Measurements from ENCODE around the gene PDE4D. TPM values are rescaled to one million over a fixed set of nuclear protein-coding genes. Genes with fewer than 3 reads are reported as not detected.

Gene PDE4D
- total and polyA plus RNA-seq, 2 of the 4 experiments (the other 2 are of a cell fraction): 1.4 to 7.9 TPM

DNA sequence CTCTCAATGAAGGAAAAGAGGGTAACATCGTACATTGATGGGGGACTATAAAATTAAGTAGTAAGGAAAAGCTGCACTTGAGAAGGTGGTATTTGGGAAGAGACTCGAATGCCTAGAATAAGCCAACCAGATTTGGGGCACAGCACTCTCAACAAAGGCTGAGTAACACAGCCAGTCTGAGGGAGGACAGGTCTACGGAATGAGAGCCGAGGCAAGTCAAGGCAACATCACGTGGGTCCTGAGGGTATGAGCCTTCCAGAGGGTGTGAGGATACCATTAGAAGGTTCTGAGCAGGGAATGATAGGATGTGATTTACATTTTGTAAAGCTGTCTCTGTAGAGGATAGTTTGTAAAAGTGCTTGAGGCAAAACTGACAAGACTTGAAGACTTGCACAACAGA, 876.6 kb downstream of the PDE4D start:
- no peak for ATAC-seq (ENCODE audit: low read depth)

More for the DNA sequence above, 876.6 kb downstream of the PDE4D start:
- ChIA-PET CTCF (no interaction called here), POLR2A (ENCODE audit: unreplicated experiment) (no interaction called here)
- no peak overlapping the region for H4K8ac ChIP-seq (ENCODE audit: low read depth in 2 of 2, low read length in 2 of 2)
- DNase-seq: no peak
- H4K20me1 ChIP-seq (ENCODE audit: insufficient read depth, low read length): peaks cover 11% of the 10 kb centered on the region
- no peak overlapping the region for H2BK15ac ChIP-seq (ENCODE audit: low read depth, low read length)
- H3K14ac ChIP-seq (replicated peaks; ENCODE audit: low read depth, low read length): no peak overlapping the region
- no peak overlapping the region for H2BK120ac ChIP-seq (ENCODE audit: low read depth, low read length)
- H3K9me1 ChIP-seq (ENCODE audit: insufficient read depth, low read length): no peaks in the 10 kb centered on the region; the same call in 1 of the 2 replicates
- in situ Hi-C loops (cut with MboI; ENCODE audit: low sequenced_read_pairs): no loop called here
- H4K91ac ChIP-seq (ENCODE audit: insufficient read depth, low read depth, low read length): no peak overlapping the region
- peaks cover 21 to 23% of the 10 kb centered on the region in 2 experiments for H3K79me1 ChIP-seq (ENCODE audit: low read depth in 1 of 2, low read length in 2 of 2)
- H3K9ac ChIP-seq (ENCODE audit: low read depth, low read length): no peak overlapping the region
- H3K4me2 ChIP-seq (ENCODE audit: low read depth, low read length): no peak overlapping the region
- no peak overlapping the region for H3K18ac ChIP-seq (ENCODE audit: low read depth, low read length)
- H3K4ac ChIP-seq (ENCODE audit: low read depth, low read length): no peak overlapping the region
- H3K27me3 ChIP-seq (ENCODE audit: control insufficient read depth, insufficient read depth, low read length): no peaks in the 10 kb centered on the region
- no peak overlapping the region for H2AK5ac ChIP-seq (ENCODE audit: low read depth, low read length)
- H2AK9ac ChIP-seq (replicated peaks; ENCODE audit: low read depth, low read length, poor library complexity): no peak overlapping the region
- intact Hi-C loops (cut with micrococcal nuclease): no loop called here
- dilution Hi-C loops (cut with HindIII; ENCODE audit: low sequenced_read_pairs, unreplicated experiment): no loop called here
- no peak overlapping the region for H2AFZ ChIP-seq (replicated peaks; ENCODE audit: low read length, poor library complexity)
- no peak overlapping the region for H4K5ac ChIP-seq (ENCODE audit: low read depth, low read length)
- TF ChIP-seq MAZ (IDR thresholded peaks at IDR 0.05; ENCODE audit: borderline replicate concordance, low read depth, low read length) (no peak), SMC3 (IDR thresholded peaks at IDR 0.05; ENCODE audit: low read depth, low read length) (no peak), MAFK (IDR thresholded peaks at IDR 0.05; ENCODE audit: low read depth, low read length) (no peak), RAD21 (IDR thresholded peaks at IDR 0.05; ENCODE audit: low read length) (no peak), RCOR1 (IDR thresholded peaks at IDR 0.05; ENCODE audit: insufficient replicate concordance, low read length) (no peak)
- no peak overlapping the region for H3K56ac ChIP-seq (ENCODE audit: extremely low read depth, insufficient read depth, low read length)
- no peak overlapping the region for H2BK20ac ChIP-seq (ENCODE audit: low read depth, low read length)
- H3K4me3 ChIP-seq (ENCODE audit: insufficient read depth, low read depth, low read length): no peak overlapping the region
- no peaks in the 10 kb centered on the region for H3K9me3 ChIP-seq (ENCODE audit: control insufficient read depth, insufficient read depth, low read length)
- H3K4me1 ChIP-seq (ENCODE audit: control insufficient read depth, insufficient read depth, low read length): peaks cover 2% of the 10 kb centered on the region; the same call in 1 of the 2 replicates
- no peak overlapping the region for H2BK5ac ChIP-seq (ENCODE audit: low read depth, low read length, poor library complexity, severe bottlenecking)
- BruUV-seq (replicated peaks): no TSS peak
- no peak overlapping the region for H3K23ac ChIP-seq (ENCODE audit: low read depth, low read length)
- no peak overlapping the region for H3K27ac ChIP-seq (ENCODE audit: insufficient read depth, low read length)
- WGBS, 2 experiments (ENCODE audit: extremely low coverage in 2 of 2, insufficient read length in 1 of 2): 94% methylated on average over 2 of the region's 5 CpGs; no CpG with 5 or more reads in 1 of the 2 experiments
- peaks cover 10% of the 10 kb centered on the region for H3K36me3 ChIP-seq (ENCODE audit: control insufficient read depth, insufficient read depth, low read length)

All from IMR-90 (cell line).